Mesothelial cell of epicardium (in vitro differentiated cells): Measurements from ENCODE around the gene PQBP1. TPM values are rescaled to one million over a fixed set of nuclear protein-coding genes. Genes with fewer than 3 reads are reported as not detected.

ENCODE experiments used
- DNase-seq, 2 experiments: peaks; one replicate each; pipeline ENCODE4 v3.0.0; 2021; ENCODE audit warnings: low spot score in 2 of 2; ENCODE audit not compliant: unreplicated experiment in 2 of 2
- H3K27ac Mint-ChIP-seq: 2 replicates; pipeline ENCODE4 v1.8.0; 2021; ENCODE audit warnings: mixed read lengths
- H3K27me3 Mint-ChIP-seq: 2 replicates; pipeline ENCODE4 v1.8.0; 2021; ENCODE audit warnings: low read depth, mixed read lengths
- H3K36me3 Mint-ChIP-seq: 2 replicates; pipeline ENCODE4 v1.8.0; 2021; ENCODE audit warnings: mixed read lengths
- H3K4me1 Mint-ChIP-seq: 2 replicates; pipeline ENCODE4 v1.8.0; 2021; ENCODE audit warnings: mixed read lengths
- H3K4me3 Mint-ChIP-seq: 2 replicates; pipeline ENCODE4 v1.8.0; 2021; ENCODE audit warnings: mild to moderate bottlenecking, moderate library complexity, mixed read lengths
- H3K9me3 Mint-ChIP-seq: 2 replicates; pipeline ENCODE4 v1.8.0; 2021; ENCODE audit warnings: mixed read lengths
- total RNA-seq: library from RNA; stranded (reverse); gene quantifications from 3 replicates; pipeline ENCODE4 v1.2.1, GENCODE V29; 2021
- TF ChIP-seq, protein P1 (sequence below): fragments of 200-600 bp; sonication (generic); IDR thresholded peaks from one replicate; pipeline ENCODE4 v1.5.0; 2021; ENCODE audit warnings: antibody characterized with exemption; ENCODE audit not compliant: unreplicated experiment

PQBP1 gene
- total RNA-seq, 1 donor from 2014 or later: 62.2 TPM

DNA sequence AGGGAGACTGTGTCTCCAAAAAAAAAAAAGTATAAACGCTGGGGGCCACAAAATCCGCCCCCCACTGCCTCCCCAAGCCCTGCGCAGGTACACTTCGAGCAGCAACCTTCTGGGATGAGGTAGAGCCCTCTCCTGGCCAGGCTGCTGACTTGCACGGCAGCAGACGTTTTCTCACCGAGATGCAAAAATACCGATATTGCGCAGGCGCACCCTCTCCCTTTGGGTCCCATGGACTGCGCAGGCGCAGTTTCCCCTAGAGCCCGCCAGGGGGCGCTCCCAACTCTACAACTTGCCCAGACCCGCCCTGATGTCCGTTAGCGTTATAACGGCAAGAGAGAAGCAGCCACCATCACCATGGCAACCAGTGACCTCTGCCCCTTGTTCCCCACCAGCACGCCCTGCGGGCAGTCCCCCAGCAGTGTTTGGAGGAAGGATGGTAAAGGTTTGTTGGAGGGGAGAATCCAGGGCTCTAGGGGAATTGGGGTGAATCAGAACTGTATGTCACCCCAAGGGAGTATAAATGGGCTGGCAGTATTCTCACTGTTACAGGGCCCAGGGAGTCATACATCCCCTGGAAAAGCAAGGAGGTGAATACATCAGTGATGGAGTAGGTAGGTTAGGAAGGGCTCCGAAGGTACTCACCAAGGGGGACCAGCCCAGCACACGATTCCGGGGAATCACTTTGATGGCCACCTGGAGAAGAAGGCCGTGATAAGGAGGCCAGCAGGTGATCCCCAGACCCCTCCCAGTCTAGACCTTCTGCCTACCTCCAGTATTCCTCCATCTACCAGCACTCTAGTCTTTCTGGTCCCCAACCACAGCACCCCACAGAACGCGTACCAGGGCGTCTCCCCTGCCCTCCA, 19.6 kb downstream of the PQBP1 start:
- Mint-ChIP-seq H3K4me1 (peaks cover 24% of the 10 kb centered on the region), H3K4me3 (peak overlapping the region; percentile 73), H3K27ac (peak overlapping the region; percentile 88), H3K9me3 (no peaks in the 10 kb centered on the region), H3K27me3 (no peaks in the 10 kb centered on the region), H3K36me3 (peaks cover 4% of the 10 kb centered on the region)
- DNase-seq: peak; percentile 72 to 93
- TF ChIP-seq, protein P1, sequence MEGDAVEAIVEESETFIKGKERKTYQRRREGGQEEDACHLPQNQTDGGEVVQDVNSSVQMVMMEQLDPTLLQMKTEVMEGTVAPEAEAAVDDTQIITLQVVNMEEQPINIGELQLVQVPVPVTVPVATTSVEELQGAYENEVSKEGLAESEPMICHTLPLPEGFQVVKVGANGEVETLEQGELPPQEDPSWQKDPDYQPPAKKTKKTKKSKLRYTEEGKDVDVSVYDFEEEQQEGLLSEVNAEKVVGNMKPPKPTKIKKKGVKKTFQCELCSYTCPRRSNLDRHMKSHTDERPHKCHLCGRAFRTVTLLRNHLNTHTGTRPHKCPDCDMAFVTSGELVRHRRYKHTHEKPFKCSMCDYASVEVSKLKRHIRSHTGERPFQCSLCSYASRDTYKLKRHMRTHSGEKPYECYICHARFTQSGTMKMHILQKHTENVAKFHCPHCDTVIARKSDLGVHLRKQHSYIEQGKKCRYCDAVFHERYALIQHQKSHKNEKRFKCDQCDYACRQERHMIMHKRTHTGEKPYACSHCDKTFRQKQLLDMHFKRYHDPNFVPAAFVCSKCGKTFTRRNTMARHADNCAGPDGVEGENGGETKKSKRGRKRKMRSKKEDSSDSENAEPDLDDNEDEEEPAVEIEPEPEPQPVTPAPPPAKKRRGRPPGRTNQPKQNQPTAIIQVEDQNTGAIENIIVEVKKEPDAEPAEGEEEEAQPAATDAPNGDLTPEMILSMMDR: peak; percentile 91

DNA sequence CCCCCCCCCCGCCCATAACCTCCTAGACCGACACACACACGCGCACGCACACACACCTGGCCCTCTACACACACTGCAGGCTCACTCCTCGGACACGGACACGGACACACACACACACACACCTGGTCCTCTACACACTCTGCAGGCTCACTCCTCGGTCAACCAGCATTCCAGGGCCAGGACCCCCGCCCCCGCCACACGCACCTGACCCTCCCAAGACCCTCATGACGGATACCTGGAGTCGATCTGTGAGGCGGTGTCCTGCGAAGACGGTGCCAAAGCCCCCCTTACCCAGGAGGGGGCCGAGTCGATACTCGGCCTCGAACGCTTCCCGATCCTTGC, 20.5 kb downstream of the PQBP1 start:
- Mint-ChIP-seq H3K27ac (peak overlapping the region; percentile 82), H3K27me3 (no peaks in the 10 kb centered on the region), H3K36me3 (peaks cover 4% of the 10 kb centered on the region), H3K4me1 (peaks cover 22% of the 10 kb centered on the region), H3K4me3 (peak overlapping the region; percentile 73), H3K9me3 (no peaks in the 10 kb centered on the region)
- TF ChIP-seq, protein P1: no peak
- DNase-seq: no peak

DNA sequence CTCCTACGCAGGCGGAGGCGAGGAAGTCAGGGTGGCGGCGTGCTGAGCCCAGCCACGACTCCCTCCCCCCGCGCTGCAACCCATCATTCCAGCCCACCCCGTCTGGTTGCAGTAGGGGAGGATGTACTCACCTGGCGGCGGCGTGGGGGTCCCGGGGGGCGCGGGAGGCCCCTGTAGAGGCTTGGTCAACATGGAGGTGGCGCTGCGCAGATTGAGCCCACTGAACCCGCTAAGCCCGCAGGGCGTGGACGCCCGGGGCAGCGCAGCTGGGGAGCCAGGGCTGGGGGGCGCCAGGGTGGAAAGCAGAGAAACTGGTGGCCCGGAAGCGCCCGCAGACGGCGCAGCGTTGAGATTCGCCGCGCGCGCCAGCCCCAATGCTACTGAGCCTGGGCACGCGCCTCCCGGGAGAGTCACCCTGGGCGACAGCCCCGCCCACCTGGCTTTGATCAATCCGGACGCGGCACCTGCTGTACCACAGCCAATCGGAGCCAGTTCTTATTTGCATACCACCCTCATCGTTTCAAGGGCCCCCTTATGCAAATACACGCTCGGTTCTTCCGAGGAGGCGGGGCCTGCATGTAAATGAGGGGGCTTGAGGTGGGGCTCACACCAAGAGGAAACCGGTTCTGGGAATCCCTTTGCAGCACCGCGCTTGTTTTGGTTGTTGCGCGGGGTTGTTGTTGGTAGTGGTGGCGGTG, 21.1 kb downstream of the PQBP1 start, which contains the start of gene PIM2:
Gene PIM2, minus strand, starts transcription at position 382 of the 698 bp plus-strand sequence. Its CDS starts 190 bp downstream, at position 192.
- H3K36me3 Mint-ChIP-seq: peaks cover 4% of the 10 kb centered on the region
- H3K27me3 Mint-ChIP-seq: no peaks in the 10 kb centered on the region
- TF ChIP-seq, protein P1: no peak
- H3K9me3 Mint-ChIP-seq: no peaks in the 10 kb centered on the region
- H3K4me3 Mint-ChIP-seq: peak within 1 kb of the TSS; percentile 73
- peaks cover 22% of the 10 kb centered on the region for H3K4me1 Mint-ChIP-seq
- H3K27ac Mint-ChIP-seq: peak within 1 kb of the TSS; percentile 91
- DNase-seq: peak; percentile 84 to 87

DNA sequence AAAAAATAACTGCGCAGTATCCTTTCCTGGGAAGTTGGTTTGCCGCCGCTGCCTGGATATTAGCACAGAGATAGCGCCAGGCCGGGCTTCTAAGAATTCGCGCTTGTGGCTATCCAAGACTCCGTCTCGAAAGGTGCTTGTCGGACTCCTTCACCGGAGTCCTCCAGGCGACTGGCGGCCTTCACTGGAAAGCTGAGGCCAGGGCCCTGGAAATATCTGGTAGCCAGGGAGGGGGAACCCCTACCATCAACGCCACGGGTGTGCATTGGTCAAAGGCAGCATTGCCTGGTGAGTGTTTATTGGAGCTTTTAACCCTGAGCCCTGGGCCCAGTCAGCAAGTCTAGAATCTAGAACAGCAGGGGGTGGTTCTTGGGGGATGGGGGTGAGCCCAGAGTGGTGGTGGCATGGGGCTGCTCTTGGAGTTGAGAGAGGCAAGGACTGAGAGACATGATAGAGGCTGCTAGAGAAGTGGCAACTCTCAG, 21.7 kb downstream of the PQBP1 start:
- TF ChIP-seq, protein P1: no peak
- peak overlapping the region; percentile 73 for H3K4me3 Mint-ChIP-seq
- peaks cover 22% of the 10 kb centered on the region for H3K4me1 Mint-ChIP-seq
- peaks cover 5% of the 10 kb centered on the region for H3K36me3 Mint-ChIP-seq
- H3K9me3 Mint-ChIP-seq: peaks cover 4% of the 10 kb centered on the region
- no peak for DNase-seq
- peak overlapping the region; percentile 91 for H3K27ac Mint-ChIP-seq
- no peaks in the 10 kb centered on the region for H3K27me3 Mint-ChIP-seq

- TF ChIP-seq, protein P1: no peak
- H3K4me3 Mint-ChIP-seq: peak overlapping the region; percentile 73
- H3K9me3 Mint-ChIP-seq: peaks cover 6% of the 10 kb centered on the region
- H3K36me3 Mint-ChIP-seq: peaks cover 7% of the 10 kb centered on the region
- DNase-seq: no peak
- peak overlapping the region; percentile 91 for H3K27ac Mint-ChIP-seq
- peaks cover 22% of the 10 kb centered on the region for H3K4me1 Mint-ChIP-seq
- no peaks in the 10 kb centered on the region for H3K27me3 Mint-ChIP-seq
Observed at GRCh38 chrX:48919947-48920717, 22.4 kb downstream of the PQBP1 start.
